ENCODE measurements around the gene ESRP2.

Gene ESRP2

DNA sequence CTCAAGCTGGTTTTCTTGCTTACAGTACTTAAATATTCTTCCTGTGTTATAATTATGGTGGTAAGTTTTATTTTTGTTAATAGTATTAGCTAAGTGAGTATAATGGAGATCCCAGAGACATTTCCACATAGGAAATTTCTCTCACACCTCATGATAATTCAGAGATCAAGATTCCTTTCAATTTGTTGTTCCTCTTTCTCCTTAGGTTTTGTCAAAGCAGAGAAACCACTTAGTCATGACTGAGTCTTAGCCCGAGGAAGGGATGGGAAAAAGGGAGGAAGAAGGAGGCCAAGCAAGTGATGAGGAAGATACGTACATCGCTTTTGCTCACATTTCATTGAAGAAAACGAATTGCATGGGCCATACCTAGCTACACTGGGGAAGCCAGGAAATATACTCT lies 18.4 kb downstream of the ESRP2 start:
- ATAC-seq (no peak), DNase-seq (no peak)

DNA sequence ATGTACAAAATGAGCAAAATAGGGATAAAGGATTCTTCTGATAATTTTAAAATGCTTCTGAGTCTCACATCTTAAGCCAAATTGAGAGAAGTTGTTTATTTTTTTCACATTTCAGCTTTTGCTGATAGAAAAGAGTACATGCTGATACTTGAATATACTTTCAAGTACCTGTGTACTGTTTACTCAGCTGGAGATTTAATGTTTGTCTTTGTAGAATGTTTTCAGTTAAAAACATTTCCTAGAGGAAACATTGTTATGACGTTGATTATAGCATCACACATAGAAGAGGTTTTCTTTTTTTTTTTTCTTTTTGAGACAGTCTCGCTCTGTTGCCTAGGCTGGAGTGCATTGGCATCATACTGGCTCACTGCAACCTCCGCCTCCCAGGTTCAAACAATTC lies 19.7 kb downstream of the ESRP2 start:
- DNase-seq (no peak), ATAC-seq (no peak)

DNA sequence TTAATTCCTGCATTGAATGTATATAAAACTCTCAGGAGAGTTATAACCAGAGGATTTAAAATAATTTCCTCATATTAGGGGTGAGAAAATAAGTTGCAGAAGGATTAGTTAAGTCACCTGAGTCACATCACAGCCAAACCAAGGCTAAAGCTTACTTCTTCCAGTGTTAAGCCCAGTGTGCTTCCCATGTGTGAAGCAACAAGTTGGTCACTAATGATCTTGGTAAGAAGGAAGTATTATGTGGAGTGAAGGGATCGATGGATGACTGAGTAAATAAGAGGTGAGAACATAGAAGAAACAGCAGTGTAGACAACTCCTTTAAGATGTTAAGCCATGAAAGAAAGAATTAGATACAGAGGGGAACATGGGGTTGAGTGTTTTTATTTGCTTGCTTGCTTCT lies 20.6 kb downstream of the ESRP2 start:
- ATAC-seq = no peak
- no peak for DNase-seq

DNA sequence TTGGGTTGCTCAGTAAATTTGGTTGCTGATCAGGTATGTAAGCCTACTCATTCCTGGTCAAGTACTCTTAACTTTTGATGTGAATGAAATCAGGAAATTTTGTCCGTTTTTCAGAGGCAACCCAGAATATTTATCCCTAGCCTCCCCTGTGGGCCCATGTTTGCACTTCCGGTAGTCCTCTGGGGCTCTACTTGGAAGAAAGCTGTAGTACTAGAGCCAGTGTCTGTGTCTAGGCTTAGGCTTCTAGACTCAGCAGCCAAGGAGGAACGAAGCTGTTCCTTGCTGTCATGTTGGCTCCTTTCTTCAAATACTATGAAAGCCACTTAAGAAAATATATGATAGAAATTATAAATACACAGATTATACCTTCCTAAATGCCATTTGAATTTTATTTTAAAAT lies 21.2 kb downstream of the ESRP2 start:
- ATAC-seq = no peak
- DNase-seq = no peak

- ATAC-seq = no peak
Measured at GRCh38 chr16:68206245-68206644, 29.7 kb downstream of the ESRP2 start.

DNA sequence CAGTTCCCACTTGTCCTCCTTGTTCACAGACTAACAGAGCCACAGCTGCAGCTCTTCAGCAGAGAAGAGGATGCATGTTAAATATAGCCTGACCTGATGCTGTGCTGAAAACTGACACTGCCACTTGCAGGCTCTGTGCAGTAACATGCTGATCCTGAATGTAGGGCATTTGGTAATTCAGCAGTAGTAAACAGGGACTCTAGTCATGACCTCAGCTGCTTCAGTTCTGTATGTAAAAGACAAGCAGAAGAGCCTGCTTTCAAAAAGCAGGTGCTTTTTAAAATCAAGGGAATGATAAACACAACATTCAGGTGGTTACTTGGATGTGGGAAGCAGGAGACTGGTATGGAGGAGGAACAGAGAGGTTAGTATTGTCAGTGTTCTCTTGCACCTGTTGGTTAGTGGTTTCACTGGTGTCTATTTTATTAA lies 33.8 kb downstream of the ESRP2 start:
- DNase-seq = no peak
- ATAC-seq = no peak

More at GRCh38 chr16:68206245-68206644, 29.7 kb downstream of the ESRP2 start:
- DNase-seq = no peak

GRCh38 chr16:68200088-68200783 lies 35.7 kb downstream of the ESRP2 start:
- DNase-seq (no peak), ATAC-seq (peak; percentile 90)

DNA sequence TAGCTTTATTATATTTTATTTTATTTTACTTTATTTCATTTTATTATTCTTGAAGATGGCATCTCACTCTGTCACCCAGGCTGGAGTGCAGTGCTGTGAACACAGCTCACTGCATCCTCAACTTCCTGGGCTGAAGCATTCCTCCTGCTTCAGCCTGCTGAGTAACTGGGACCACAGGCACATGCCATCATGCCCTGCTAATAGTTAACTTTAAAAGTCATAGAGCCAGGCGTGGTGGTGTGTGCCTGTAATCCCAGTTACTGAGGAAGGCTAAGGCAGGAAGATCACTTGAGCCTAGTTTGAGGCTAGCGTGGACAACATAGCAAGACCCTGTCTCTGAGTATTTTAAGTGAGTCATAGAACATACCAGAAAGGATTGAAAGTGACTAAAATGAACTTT lies 38.7 kb downstream of the ESRP2 start:
- DNase-seq (no peak), ATAC-seq (no peak)

DNA sequence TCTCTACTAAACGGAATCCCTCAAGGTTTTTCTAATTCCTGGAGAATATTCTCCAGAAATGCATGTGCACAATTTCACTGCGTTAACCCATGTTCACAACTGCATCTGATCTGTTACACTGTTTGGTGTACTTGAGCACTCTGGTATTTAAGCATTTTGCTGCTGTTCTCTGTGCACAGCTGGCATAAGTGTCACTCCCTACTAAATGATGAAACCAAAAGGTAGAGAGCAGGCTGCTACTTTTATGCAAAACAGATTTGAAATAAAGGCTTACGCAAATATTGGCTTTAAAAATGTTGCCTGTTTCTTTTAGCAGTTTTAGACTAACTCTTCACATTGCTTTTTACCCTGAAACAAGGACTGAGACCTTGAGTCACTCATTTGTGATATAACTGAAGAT lies 41.7 kb downstream of the ESRP2 start:
- DNase-seq (no peak), ATAC-seq (no peak)

GRCh38 chr16:68190736-68191510 lies 45.0 kb downstream of the ESRP2 start:
- ATAC-seq (no peak), DNase-seq (no peak)

GRCh38 chr16:68190081-68190480 lies 45.8 kb downstream of the ESRP2 start:
- ATAC-seq (no peak), DNase-seq (no peak)

DNA sequence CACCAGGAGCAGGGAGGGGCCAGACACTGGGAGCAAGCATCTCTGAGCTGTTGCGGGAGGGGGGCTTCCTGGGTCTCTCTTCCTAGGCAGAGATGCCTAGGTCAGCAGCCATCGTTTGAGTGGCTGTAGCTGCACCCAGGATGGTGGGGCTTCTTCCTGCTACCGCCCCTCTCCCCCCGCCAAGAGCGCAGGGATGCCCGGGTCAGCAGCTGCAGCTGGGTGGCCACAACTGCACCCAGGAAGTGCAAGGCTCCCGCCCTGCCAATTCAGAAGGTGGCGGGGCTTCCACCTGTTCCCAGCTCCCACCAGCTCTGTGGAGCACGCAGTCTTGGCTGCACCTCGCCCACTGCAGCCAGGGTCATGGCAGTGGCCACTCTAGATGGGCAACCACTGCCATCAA lies 47.8 kb downstream of the ESRP2 start:
- no peak for ATAC-seq
- no peak for DNase-seq

DNA sequence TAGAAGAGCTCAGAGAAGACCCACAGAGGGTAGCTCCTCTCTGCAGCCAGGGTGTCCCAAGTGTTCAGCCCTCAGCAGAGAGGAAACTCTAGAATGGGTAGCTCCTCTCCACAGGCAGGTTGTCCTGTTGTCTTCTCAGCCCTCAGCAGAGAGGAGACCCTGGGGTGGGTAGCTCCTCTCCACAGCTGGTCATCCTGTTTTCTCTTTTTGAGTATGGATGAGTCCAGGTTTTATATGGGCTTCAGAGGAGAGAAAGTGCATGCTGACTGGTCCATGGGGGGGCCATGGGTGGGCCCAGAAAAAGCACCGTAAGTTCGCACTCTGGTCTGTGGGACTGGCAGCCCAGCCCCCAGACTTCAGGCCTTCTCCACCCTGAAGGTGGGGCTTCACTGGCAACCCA lies 48.4 kb downstream of the ESRP2 start:
- no peak for ATAC-seq
- DNase-seq = no peak

GRCh38 chr16:68186877-68187276 lies 49.0 kb downstream of the ESRP2 start:
- DNase-seq = no peak
- no peak for ATAC-seq

DNA sequence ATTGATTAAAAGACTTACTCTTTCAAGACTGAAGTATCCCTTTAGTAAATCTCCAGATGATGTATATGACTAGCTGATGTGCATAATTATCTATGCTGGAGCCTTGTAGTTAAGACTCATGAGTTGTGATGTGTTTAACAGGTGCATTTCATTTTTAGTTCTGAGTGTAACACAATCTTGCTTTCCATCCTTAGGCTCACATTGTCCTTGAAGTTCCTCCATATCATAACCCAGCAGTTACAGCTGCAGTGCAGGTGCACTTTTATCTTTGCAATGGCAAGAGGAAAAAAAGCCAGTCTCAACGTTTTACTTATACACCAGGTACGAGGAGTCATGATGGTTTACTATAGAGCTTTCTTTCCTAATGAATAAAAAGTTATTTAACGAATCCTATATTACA lies 52.9 kb downstream of the ESRP2 start:
- DNase-seq (no peak), ATAC-seq (no peak)

GRCh38 chr16:68179855-68180254 lies 56.1 kb downstream of the ESRP2 start:
- ATAC-seq (peak; percentile 36), DNase-seq (no peak)

DNA sequence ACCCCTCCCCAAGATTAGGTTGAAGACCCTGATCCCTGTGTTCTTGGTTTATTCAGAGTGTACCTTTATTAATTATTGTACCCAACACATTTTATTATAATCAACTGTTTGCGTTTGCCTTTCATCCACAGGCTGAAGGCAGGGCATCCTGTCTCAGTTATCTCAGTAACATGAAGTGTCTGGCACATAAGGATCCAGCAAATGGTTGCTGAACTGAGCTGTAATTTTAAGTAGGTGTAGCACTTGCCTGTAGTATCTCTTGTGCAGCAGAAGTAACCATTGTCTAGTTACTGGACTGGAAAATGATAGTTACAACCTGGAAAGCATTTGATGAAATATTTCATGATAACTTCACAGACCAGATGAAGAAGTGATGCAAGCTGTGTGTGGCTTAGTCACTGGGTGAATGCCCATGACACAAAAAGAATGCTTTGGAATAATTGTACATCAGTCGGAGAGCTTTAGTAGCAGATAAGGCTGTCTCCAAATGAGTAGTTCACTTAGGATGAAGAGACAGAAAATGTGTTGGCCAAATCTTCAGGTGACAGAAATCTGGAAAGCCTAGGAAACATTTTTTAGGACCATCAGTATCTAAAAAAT lies 56.6 kb downstream of the ESRP2 start:
- DNase-seq (no peak), ATAC-seq (no peak)
